Astrocyte of the cerebellum (primary cell): ENCODE results near the gene JARID2.

Experiments
- DNase-seq: peaks from one replicate; pipeline ENCODE4 v3.0.0-alpha.2; 2011; ENCODE audit warnings: low read depth
- H3K4me3 ChIP-seq: 2 replicates; pipeline ENCODE4 v1.5.1; 2011; ENCODE audit warnings: mild to moderate bottlenecking, low read depth, low read length, moderate library complexity
- in situ Hi-C: cut with HindIII; loops from 2 replicates; pipeline ENCODE4 v1.10.0; 2017; ENCODE audit warnings: low sequenced_read_pairs
- TF ChIP-seq, protein P1 (sequence below): IDR thresholded peaks from 2 replicates; pipeline ENCODE4 v1.5.1; 2012; ENCODE audit warnings: low read length, low read depth, moderate library complexity, mild to moderate bottlenecking; ENCODE audit errors: missing control alignments

Gene JARID2

DNA sequence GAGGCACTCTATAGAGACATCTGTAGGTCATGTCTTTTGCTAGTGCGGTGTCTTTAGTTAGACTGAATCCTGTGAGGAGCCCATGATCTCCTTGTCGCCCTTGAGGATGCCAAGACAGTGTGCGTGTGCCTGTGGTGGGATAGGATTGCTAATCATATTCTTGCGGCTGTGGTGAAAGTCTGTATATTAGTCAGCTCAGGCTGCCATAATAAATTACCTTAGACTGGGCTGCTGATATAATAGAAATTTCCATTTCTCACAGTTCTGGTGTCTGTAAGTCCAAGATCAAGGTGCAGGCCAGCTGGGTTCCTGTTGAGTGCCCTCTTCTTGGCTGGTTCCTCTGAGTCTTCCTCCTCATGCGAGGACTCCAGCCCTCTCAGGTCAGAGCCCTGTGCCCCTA lies 141.2 kb downstream of the JARID2 start:
- no peak for DNase-seq
- H3K4me3 ChIP-seq = no peak overlapping the region
- in situ Hi-C loops = no loop called here
- TF ChIP-seq, protein P1, sequence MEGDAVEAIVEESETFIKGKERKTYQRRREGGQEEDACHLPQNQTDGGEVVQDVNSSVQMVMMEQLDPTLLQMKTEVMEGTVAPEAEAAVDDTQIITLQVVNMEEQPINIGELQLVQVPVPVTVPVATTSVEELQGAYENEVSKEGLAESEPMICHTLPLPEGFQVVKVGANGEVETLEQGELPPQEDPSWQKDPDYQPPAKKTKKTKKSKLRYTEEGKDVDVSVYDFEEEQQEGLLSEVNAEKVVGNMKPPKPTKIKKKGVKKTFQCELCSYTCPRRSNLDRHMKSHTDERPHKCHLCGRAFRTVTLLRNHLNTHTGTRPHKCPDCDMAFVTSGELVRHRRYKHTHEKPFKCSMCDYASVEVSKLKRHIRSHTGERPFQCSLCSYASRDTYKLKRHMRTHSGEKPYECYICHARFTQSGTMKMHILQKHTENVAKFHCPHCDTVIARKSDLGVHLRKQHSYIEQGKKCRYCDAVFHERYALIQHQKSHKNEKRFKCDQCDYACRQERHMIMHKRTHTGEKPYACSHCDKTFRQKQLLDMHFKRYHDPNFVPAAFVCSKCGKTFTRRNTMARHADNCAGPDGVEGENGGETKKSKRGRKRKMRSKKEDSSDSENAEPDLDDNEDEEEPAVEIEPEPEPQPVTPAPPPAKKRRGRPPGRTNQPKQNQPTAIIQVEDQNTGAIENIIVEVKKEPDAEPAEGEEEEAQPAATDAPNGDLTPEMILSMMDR = no peak

DNA sequence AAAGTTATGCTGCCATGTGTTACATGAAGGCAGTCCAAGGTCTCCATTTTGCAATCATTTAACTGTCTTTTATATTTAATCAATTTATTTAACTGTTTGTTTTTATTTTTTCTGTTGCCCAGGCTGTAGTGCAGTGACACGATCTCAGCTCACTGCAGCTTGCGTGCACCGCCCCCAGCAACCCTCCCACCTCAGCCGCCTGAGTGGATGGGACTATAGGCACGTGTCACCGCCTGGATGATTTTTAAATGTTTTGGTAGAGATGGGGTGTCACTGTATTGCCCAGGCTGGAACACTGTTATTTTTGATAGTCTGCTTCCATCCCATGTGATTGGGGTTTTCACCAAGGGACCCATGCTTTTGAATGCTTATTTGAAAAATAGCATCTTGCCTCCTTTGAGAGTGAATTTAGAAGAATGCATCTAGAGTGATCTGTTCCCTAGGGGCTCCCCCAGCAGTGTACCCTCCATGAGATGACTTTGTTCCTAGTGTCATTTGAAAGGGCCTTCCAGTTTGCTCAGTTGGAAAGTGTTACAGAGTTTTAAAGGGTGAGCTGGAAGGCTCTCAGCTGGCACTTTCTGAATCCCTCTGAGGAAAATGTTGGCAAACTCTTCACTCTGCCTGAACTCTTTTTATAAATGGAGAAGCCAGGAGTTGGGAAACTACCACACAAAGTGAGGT lies 143.4 kb downstream of the JARID2 start:
- DNase-seq = no peak
- H3K4me3 ChIP-seq = no peak overlapping the region
- TF ChIP-seq, protein P1 = no peak
- in situ Hi-C loops = no loop called here

DNA sequence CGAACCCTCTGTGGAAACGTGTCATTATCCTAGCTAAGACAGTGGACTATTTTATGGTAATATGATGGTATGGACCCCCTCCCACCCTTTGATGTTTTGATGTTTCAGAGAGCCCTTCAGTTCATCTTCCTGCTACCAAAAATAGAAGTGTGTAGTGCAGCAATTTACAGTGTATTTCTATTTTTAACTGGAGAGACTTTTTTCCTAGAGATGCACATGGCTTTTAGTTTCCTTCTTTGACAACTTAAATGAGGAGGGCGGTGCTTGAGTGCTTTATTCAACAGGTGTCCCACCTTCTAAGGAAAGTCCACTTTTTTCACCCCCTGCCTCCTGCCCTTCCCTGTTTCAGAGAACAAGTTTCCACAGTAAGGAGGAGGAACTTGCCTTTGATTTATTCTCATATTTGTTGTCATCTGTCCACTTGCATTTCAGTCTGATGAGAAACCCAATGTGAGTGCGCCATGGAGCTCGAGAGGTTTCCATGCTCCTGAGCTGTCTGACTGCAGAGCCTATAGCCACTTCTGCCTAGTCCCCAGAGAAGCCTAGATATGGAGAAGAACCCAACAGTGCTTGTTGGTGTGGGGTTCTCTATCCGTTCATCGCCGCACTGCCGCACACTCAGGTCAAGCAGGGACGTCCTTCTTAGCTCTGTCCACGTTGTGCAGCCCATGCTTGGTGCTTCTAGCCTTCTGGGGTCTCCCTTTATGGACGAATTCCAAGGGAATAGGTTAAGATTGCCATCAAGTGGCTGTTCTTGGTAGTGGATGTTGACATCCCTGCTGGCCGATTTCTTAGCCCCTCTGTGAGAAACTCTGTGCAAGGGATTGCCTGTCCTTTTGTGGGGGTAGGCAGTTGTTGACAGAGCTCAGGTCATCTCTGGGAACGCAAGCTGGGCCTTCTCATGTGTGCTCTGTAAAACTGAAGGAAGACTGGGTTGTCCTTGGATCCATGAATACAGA lies 144.2 kb downstream of the JARID2 start:
- TF ChIP-seq, protein P1 = peak; percentile 83
- H3K4me3 ChIP-seq = no peak overlapping the region
- in situ Hi-C loops = no loop called here
- peak; percentile 46 for DNase-seq

DNA sequence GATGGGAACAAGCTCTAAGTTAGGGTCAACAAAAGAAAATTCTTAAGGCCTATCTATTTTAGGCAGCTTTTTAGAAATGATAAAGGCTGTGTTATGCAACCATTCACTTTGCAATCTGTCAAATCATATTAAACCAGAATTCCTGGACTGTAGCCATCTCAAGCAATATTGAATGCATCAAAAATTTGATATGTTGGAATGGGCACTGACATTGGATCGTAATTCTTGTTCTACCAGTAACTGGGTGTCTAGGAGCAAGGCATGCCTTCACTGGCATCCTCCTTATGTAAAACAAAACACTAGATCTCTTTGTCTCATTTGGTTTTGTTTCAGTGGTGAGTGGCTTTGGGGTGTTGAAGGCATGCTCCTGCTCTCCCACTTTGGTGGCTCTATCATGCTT lies 145.6 kb downstream of the JARID2 start:
- no peak overlapping the region for H3K4me3 ChIP-seq
- in situ Hi-C loops = no loop called here
- DNase-seq = no peak
- TF ChIP-seq, protein P1 = no peak

DNA sequence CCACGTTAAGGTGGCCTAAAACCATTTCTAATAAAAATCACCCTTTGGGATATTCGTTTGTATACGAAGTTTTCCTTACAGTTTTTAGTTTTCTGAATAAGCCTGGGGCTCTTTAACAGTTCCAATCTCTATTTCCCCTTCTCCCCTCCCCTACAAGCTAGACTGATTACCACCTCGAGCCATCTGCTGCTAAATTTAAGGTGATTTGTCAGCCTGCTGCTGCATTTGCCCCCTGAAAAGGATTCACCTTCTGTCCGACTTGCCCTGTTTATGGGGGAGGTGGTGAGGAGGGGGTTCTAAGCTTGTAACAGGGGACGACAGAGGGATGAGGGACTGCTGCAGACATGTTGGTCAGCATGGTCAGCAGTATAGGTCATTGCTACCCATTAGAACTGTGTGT lies 146.3 kb downstream of the JARID2 start:
- TF ChIP-seq, protein P1 = no peak

DNA sequence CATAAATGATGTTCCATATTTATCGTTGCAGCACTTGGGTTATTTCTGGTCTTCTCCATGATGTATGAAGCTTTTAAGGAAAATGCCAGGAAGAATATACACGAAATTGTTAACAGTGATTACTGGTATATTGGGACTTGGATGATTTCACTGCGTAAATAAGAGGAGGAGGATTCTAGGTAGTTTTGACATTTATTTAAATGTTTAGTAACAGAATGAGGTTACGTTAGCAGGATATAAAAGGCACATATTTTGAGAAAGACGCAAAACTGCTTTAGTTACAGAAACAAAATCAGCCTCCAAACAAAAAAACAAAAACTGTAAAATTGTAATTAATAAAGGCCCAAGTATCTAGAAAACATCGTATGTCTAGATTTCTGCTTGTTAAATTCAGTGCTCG lies 147.7 kb downstream of the JARID2 start:
- H3K4me3 ChIP-seq = no peak overlapping the region
- DNase-seq = no peak
- in situ Hi-C loops = no loop called here
- TF ChIP-seq, protein P1 = no peak

More for the DNA sequence above, 146.3 kb downstream of the JARID2 start:
- in situ Hi-C loops = no loop called here
- H3K4me3 ChIP-seq = no peak overlapping the region
- no peak for DNase-seq
